Islet precursor cell (in vitro differentiated cells): ENCODE results near the gene TAOK1.

Experiments
- DNase-seq: peaks from one replicate; pipeline ENCODE4 v3.0.0-alpha.2; 2018

TAOK1 gene

DNA sequence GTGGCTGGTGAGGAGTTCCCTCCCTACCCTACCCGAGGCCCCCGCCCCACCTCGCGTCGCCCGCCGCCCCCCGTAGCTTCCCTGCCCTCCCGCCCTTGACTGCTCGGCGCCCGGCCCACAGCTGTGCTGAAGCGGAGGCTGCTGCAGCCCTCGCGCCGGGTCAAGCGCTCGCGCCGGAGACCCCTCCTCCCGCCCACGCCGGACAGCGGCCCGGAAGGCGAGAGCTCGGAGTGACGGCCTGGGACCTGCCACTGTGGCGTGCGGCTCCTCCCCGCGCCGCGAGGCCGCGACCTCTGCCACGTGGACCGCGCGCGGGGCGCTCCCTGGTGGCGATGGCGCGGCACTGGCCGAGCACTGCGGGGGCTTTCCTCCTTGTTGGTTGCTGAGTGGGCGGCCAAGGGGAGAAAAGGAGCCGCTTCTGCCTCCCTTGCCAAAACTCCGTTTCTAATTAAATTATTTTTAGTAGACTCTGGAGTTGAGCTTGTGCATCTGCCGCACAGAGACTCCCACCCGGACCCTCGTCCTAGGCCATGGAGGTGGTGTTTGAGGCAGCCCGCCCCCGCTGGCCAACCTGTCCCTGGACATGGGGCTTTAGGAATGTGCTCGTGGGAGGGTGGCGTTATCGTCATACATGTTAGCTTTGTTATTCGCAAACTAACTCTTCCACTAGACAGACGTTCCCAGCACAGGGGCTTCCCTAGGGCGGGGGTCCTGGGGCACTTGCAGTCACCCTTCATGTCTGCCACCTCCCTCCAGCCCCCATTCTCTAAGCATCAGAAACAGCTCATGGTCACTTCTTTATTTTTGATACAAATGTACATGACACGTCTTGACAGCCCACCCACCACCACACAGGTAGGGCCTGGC lies 182.8 kb downstream of the TAOK1 start:
- DNase-seq, result peak; percentile 90

DNA sequence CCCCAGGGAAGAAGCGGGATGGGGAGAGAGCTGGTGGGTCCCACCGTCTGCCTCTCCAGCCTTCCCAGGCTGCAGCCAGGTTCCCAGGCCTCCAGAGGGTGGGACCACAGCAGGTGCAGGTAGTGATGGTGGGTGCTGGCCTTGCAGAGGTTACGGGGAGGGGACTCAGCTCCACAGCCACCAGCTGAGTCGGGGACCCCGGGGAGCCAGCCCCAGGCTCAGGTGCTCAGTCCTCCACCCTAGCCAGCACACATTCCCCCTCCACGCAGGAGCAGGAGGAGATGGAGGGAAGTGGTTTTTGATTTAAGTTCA lies 183.4 kb downstream of the TAOK1 start:
- no peak for DNase-seq

DNA sequence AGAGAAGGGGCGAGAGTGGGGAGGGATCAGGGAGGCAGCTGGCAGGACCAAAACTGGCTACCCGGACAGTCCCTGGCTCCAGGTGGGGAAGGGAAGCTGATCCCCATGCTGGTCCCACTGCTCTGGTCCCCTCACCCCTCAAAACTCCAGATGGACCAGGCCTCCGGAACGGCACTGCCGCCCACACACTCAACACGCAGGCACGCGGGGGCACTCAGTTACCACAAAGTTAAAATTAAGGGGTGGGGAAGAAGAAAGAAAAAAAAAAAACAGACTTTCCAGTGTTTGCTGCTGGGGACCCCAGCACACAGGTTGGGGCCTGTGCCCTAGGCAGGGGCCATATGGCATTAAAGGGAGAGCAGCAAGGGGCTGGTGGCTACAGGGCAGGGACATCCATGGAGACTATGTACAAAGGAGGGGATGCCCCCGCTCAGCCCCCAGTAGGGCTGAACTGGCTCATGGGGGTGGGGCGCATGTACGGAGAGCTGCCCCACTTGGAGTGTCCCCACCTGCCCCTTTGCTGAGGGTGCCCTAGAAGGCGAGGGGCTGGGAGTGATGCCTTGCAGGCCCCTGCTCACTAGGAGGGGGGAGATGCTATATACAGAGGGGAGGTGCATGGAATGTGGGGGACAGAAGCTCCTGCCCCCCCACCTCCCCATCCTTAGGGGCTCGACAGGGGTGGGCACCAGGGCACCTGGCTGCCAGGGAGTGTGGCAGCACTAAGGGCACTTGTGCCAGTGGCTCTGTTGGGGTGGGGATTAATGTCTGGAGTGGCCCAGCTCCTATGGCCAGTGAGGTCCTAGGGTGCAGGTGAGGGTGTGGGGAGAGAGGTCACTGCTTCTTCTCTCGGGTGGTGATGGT lies 183.9 kb downstream of the TAOK1 start:
- DNase-seq, result peak; percentile 53

DNA sequence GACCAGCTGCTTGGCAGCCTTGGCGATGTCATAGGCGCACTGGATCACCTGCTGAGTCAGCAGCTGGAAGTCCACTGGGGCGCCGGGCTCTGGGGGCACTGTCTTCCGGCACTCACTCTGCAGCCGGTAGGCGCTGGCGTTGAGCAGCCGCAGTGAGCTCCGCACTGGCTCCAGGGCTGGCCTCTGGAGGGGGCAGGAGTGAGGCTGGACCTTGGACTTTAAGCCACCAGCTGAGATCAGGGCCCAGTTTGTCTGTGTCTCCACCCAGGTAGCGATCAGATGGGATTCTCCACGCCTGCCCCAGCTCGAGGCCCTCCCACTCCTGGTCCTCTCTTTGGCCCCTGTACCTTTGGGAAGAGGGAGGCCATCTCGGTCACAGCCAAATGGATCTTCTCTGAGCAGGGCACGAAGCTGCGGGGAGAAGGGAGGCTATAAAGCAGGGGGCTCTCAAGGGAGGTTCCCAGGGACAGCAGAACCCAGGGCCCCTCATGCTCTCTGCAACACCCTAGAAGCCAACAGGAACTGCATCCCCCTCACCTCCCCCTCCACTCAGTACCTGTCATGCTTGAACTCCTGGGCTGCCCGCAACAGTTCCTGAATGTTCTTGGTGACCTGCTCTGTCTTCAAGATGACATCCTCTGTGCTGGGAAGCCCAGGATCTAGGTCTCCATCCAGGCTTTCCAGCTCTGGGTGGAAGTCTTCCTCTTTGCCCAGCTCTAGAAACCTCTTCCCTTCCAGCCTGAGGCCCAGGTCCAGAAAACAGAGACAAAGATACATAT lies 184.8 kb downstream of the TAOK1 start:
- DNase-seq, result peak; percentile 53

DNA sequence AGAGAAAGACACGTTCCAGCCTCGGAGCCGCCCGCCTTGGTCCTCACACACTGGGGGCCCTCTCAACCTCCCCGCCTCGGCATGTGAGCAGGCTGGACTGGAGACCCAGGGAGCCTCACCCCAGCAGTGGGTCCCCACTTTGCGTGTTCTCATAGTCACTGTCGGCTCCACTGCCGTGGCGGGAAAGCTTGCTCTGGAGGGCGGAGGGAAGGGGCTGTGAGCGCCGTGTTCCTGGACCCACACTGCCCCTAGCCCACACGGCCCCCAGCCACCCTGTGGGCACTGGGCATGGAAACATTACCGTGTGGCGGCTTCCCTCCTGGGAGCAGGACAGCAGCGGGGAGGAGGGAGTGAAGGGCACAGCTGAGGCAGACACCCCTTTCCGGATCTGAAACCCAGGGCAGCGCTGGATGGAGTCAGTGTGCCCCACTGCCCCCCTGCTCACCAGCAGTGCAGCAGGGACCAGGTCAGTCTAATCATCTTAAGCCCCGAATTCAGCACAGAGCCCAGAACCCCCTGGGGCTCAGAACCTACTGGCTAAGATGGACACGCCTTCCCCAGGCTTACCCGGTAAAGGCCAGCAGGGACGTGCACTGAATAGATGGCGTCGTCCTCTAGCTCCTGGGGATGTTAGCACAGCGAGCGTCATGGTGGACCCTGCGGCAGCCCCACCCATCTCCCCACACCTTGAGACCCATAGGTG lies 185.5 kb downstream of the TAOK1 start:
- DNase-seq, result peak; percentile 53

DNA sequence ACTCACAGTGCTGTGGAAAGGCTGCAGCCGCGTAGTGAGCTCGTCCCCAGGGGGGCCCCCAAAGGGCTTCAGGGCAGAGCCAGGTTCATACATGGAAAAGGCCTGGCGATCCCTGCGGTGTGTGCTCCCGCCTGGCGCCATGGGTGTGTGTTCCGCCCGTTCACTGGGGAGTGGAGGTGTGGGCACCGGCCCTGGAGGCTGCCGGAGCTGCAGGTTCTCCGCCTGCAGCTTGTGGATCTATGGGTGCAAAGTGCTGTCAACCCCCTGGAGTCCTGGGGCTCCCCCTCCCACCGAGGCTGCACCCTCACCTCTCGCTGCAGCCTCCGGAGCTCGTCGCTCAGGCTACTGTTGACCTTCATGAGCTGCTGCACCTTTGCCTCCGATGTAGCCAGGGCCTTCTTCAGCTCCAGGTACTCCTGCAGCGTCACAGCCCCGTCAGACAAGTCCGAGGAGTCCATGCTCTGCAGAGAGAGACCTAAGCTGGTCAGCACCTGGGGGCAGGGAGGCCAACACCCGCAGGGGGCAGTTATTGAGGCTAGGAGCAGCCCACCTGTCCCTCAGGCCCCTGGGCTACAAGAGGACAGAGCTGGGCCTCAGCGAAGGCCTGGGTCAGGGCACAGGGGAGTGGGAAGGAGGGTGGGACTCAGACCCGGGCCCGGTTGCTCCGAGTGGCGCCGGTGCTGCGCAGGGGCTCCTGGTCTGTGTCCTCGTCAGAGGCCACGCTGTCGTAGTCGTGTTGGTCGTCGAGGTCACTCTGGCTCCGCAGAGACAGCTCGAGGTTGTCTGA lies 186.2 kb downstream of the TAOK1 start:
- peak; percentile 55 for DNase-seq

DNA sequence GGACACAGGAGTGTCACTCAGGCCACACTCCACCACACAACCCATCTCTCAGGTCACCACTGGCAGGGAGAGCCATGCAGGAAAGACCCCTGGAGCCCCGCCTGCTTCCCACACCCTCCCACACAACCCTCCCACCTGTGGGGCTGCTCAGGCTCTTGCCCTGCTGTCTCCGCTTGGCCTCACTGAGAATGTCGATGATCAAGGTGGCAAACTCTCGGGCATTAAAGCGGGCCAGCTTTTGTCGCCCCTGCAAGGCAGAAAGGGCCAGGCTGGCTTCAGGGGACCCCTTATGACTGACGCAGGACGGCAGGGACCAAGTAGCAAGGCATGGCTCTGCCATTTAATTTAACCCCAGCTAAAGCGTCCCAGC lies 186.8 kb downstream of the TAOK1 start:
- DNase-seq, result no peak

DNA sequence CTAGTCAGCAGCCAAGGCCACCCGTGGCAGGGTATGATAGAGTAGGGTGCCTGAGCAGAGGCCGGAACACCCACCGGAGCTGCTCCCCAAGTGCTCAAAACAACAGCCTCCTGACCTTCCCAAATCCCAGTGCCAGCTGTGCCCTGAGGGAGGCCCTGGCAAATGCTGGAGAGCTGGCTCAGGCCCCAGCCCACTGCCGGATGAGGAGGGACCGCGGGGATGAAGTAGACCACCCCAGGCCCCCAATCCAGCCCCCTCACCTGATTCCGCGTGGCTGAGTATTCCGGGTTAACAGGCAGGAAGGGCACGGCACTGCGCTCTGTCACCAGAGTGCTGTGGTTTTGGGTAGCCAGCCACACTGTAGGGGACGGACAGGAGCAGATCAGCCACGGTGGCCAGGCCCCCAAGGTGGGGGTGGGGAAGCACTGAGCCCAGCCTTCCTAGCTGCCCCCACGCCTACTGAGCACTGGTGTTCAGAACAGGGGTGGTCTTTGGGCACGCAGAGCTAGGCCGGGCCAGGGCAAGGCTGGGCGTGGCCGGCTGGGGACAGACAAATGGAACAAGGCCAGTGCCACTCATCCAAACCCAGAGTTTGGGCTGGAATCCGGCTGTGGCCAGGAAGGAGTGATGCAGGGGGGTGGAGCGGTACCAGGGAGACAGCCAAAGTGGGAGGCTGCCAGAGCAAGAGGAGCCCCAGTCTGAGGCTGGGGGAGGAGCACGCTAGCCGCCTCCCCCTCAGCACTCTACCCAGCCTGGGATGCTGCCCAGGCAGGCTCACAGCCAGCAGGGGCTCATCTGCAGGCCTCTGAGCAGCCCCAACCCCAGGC lies 187.4 kb downstream of the TAOK1 start:
- peak; percentile 55 for DNase-seq

DNA sequence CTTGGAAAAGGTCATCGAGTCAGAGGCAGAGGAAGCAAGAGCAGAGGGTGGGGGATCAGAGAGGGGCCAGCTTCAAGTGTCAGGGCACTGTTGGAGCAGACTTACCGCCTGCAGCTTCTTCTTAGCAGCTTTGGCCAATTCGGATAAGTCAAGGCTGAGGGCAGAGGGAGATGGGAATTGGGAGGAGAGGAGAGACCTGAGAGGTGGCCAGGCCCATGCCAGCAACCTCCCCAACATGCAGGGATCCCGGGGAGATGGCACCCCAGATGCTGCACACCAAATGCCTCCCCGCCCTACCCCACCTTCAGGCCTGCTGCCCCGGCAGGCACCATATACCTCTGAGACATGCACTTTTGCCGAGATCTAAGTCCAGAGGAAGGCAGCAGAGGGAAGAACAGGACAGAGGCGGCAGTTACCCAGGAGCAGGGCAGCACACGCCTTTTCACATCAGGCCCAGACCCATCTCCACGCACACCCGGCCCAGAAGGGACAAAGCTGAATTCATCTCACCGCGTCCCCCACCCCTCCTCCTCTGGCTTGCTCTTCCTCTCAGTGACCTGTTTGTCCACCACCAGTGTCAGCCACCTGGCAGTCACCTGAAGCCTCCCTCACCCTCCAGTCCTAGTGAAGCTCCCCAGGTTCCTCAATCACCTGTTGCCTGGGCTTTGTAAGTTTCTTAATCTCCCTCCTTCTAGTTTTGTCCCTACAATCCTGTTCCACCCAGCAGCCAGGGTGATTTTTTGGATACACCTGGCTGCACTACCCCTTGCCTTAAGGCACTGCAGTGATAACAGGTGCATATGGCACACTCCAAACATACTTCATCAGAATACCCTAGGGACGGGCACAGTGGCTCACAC lies 188.7 kb downstream of the TAOK1 start:
- no peak for DNase-seq

DNA sequence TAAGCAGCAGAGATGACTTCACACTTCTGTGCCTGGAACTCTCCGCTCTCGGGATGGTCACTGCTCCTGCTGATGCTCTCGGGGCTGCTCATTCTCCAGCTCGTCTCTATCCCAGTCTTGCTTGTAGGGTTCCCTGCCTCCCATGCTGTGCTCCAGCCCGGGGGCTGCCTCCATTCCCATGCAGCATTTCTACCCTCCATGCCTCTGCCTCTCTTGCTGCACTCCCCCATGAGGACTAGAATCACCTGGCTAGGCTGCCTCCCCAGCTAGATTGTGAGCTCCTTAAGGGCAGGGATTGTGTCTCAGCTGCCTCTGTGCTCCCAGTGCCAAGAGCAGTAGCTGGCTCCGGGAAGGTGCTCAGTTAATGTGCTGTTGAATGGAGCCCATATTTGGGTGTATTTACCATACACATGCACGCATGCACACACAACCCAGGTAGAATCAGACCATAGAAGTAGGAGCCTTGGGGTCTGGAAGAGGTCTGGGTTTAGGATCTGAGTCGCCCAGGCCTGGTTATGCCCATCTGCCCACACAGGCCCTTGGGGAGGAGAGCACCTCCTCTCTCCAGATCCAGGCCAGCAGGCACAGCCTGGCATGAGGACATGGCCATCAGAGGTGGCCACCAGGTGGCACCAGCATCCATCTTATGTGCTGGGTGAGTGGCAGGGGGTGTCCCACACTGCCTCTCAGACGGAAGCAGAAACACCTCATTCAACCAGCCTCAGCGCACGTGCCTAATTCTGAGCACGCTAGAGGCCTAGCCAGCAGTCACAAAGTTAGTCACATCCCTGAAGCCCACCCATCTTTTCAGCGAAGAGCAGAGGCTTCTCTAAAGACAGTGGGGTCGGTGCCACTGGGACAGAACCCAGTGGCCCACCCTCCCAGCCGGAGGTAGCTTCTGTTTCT lies 190.0 kb downstream of the TAOK1 start:
- DNase-seq, result peak; percentile 90

DNA sequence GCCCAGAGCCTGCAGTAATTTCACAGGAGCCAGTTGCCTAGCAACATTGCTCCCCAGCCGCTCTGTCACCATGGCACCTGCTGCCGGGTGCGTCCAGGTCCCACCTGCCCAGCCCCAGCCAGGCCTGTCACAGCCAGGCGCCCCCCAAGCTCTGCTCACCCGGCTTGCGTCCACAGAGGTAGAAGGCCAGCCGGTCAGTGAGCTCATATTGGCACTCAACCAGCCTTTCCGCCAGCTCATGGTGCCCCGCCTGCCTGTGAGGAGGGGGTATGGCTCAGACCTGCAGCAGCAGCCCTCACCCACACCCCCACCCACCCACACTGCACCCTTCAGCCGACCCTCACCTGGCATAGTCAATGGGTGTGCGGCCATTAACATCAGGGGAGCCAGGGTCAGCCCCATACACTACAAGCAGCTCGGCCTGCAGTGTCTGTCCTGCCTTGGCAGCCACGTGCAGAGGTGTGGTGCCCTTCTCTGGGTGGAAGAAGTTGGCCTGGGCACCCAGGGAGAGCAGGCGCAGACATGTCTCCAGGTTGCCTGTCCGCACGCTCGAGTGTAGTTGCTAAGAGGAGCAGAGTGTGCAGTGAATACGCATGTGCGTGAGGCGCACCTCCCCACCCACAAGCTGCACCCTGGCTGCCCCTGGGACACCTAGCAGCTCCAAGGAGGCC lies 191.6 kb downstream of the TAOK1 start:
- DNase-seq, result no peak

DNA sequence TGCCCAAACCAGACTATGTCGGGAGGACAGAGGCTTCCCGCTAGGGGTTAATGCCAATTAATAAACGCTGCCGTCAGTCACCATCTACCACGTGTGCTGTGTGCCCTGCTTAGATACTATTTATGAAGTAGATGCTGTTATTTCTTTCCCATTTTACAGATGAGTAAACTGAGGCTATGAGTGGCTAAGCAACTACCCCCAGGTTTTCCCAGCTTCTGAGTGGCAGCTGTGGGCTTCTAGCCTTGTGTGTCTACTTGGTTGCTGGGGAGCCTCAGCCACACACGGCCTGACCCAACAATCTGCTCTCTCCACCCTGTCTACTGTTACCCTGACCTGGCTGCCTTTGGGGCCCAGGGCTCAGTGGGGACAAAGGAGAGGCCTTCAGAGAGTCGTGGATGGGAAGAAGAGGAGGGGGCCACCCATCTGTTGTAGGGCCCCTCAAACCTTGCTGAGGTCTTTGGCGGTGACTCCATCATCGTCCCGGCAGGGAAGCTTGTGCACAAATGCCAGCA lies 192.1 kb downstream of the TAOK1 start:
- no peak for DNase-seq

DNA sequence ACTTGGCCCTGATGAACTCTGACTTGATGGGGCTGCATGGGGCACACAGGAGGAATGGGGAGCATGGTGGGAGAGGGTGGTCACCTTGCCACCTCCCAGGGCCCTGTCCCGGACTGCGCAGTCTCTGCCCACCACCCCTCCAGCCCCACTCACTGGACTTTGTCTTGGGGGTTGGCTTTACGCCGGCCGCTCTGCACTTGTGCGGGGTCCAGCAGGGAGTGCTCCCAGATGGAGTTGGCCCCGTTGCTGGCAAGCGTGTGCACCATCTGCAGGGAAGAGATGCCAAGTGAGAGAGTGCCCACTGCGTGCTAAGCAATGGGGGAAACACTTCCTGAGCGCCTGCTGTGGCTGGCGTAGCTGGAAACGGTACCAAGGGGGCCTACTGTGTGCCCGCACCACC lies 192.6 kb downstream of the TAOK1 start:
- DNase-seq, result no peak

DNA sequence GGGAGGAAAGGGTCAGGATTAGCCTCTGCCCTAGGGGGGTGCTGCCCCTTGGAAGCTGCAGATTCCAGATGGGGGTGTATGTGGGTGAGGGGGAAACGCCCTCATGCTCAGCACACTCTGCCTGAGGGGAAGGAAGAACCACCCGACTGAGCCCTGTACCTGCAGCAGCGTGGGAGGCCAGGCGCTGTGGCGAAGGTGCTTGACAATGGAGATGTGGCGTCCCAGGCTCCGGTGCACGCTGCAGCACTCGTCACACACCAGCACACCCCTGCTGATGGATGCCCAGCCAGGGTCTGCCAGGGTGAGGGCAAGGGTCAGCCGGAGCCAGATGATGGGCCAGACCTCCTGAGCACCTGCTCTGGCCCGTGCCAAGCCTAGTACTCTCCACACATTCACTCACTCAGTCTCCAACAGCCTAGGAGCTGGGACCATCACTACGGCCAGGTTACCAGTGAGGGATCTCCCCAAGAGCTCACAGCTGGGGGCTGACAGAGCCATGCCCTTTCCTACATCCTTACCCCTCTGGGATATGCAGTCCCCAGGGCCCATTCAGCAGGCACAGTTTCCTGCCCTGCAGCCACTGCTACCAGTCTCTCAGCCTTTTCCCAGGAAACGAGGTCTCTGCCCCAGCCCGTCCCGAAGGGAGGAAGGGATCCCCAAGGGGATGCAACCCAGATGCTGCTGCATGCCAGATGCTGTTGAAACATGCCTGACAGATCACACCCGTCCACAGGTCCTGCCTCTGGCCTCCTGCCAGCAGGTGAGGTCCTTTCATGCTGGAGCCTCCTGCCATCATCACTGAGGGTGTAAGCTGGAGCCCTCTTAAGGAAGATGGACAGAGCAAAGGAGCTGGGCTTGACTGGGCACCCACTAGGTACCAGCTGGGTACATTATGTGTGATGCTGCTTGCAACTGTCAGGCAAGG lies 193.4 kb downstream of the TAOK1 start:
- DNase-seq, result peak; percentile 48

DNA sequence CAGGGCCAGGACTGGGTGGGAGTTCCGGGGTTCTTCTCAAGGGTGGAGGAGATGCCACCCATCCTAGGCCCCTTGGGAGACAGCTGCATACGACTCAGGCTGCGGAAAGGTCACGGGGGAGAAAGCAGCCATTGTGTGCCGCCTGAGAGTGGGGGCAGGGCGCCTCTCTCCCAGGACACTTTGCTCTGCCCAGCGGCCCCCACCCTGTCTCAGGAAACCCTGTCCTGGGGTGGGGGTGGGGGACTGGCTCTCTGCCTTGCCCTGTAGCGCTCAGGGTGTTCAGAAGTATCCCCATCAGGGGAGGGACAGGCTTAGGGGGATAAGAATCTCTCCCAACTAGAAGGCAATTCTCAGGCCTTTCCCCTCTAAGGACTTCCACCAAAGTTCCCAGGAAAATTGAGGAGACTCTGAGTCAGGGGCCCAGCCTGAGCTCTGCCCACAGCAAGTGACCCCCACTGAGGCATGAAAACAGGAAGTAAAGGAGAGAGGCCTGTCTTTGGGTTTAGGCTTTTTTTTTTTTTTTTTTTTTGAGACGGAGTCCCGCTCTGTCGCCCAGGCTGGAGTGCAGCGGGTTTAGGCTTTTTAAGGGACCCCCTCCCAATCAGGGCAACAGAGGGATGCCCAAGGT lies 194.4 kb downstream of the TAOK1 start:
- no peak for DNase-seq

DNA sequence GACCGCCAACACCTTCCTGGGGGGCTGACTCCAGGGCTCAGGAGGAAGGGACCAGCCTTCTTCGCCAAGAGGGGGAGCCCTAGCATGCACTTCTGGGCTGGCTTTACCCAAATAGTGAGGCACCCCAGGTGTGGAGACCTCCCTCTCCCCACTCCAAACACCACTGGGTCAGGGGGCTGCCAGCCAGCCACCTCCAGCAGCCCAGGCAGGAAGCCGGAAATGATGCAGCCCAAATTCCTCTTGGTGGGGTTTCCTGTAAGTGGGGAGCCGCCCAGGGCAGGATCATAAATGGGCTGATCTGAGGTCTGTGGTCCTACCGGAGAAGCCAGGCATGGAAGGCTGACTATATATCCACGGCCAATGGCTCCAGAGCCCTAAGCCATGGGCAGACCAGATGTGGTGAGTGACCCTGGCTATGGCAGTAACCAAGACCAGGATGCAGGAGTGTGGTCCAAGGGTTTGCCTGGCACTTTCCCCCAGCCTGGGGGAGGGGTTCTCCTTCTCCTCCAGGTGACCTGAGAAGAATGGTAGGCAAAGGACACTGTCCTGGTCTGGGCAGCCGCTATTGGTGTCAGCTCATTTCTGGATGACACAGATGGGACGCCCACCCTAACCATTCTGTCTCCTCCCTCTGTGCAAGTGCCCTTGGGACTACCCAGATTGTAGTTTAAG lies 195.1 kb downstream of the TAOK1 start:
- DNase-seq, result no peak
